ENCODE results near the gene CPTP. TPM values are rescaled to one million over a fixed set of nuclear protein-coding genes. Genes with fewer than 3 reads are reported as not detected.
A peak's percentile ranks its signal among the peaks of the same experiment; 100 is the strongest.

CPTP gene
- total RNA-seq, 4 donors from 2014 or later, result 12.0 to 24.9 (median 18.8) TPM

- Histone ChIP-seq H3K4me1 (peaks cover 0 to 71% (median 61%) of the 10 kb centered on the region in 4 donors), H3K27me3 (no peaks in the 10 kb centered on the region)
- WGBS, 2 donors, result 60 to 65% methylated on average over 51 to 72 of the region's 116 CpGs
Observed at GRCh38 chr1:1354271-1355247, 30.0 kb downstream of the CPTP start.

GRCh38 chr1:1355416-1355815 is 30.8 kb downstream of the CPTP start:
- H3K36me3 ChIP-seq, result peaks cover 0 to 28% (median 4%) of the 10 kb centered on the region in 3 donors
- no peak for DNase-seq (ENCODE audit: low spot score in 2 of 2)
- H3K4me1 ChIP-seq, result peaks cover 0 to 79% (median 70%) of the 10 kb centered on the region in 4 donors
- H3K4me3 ChIP-seq, result peak overlapping the region; percentile 16 to 66 (median 20)
- peak overlapping the region; percentile 40 to 92 (median 88) for H3K27ac ChIP-seq
- 0 to 13% methylated on average over 3 to 12 of the region's 52 CpGs for WGBS, 2 donors
- H3K27me3 ChIP-seq, result no peaks in the 10 kb centered on the region
- no peaks in the 10 kb centered on the region for H3K9me3 ChIP-seq
- TF ChIP-seq CTCF (IDR thresholded peaks at IDR 0.05) (no peak), POLR2A (IDR thresholded peaks at IDR 0.05) (no peak), EP300 (IDR thresholded peaks at IDR 0.05) (no peak)

More at GRCh38 chr1:1354271-1355247, 30.0 kb downstream of the CPTP start:
- Histone ChIP-seq H3K36me3 (peaks cover 0 to 28% (median 4%) of the 10 kb centered on the region in 3 donors), H3K9me3 (no peaks in the 10 kb centered on the region), H3K4me3 (peak overlapping the region in 2 of 4 donors; percentile 16 to 66), H3K27ac (peak overlapping the region; percentile 40 to 92 (median 88))
- TF ChIP-seq POLR2A (IDR thresholded peaks at IDR 0.05) (no peak), CTCF (IDR thresholded peaks at IDR 0.05) (no peak), EP300 (IDR thresholded peaks at IDR 0.05) (no peak)
- no peak for DNase-seq (ENCODE audit: low spot score in 2 of 2)

GRCh38 chr1:1356166-1356795 is 31.7 kb downstream of the CPTP start:
- 24 to 36% methylated on average over 5 to 7 of the region's 8 CpGs for WGBS, 2 donors
- Histone ChIP-seq H3K4me3 (peak overlapping the region; percentile 49 to 86 (median 60)), H3K27me3 (no peaks in the 10 kb centered on the region), H3K27ac (peak overlapping the region; percentile 81 to 92 (median 88)), H3K9me3 (no peaks in the 10 kb centered on the region), H3K36me3 (peaks cover 0 to 28% (median 4%) of the 10 kb centered on the region in 3 donors), H3K4me1 (peaks cover 0 to 87% (median 78%) of the 10 kb centered on the region in 4 donors)
- no peak for DNase-seq (ENCODE audit: low spot score in 2 of 2)
- TF ChIP-seq EP300 (IDR thresholded peaks at IDR 0.05) (no peak), POLR2A (IDR thresholded peaks at IDR 0.05) (no peak), CTCF (IDR thresholded peaks at IDR 0.05) (no peak)

- peak overlapping the region; percentile 49 to 86 (median 60) for H3K4me3 ChIP-seq
- H3K4me1 ChIP-seq, result peaks cover 0 to 87% (median 78%) of the 10 kb centered on the region in 4 donors
- no peaks in the 10 kb centered on the region for H3K27me3 ChIP-seq
- no peaks in the 10 kb centered on the region for H3K9me3 ChIP-seq
- DNase-seq (ENCODE audit: low spot score in 2 of 2), result no peak
- H3K27ac ChIP-seq, result peak overlapping the region; percentile 81 to 92 (median 88)
- peaks cover 0 to 28% (median 4%) of the 10 kb centered on the region in 3 donors for H3K36me3 ChIP-seq
- 9 to 18% methylated on average over 16 to 21 of the region's 26 CpGs for WGBS, 2 donors
- TF ChIP-seq POLR2A (IDR thresholded peaks at IDR 0.05) (no peak), EP300 (IDR thresholded peaks at IDR 0.05) (no peak), CTCF (IDR thresholded peaks at IDR 0.05) (no peak)
Observed at GRCh38 chr1:1356796-1357401, 32.3 kb downstream of the CPTP start.

Data from tibial nerve (tissue), 4 donors.